Thyroid gland (tissue), 4 donors: ENCODE measurements around the gene DOCK2.

Source experiments
- POLR2A ChIP-seq, 2 donors: fragments of 450-650 bp; IDR thresholded peaks; one replicate each; pipeline ENCODE4 v1.6.1; 2017; ENCODE audit warnings: antibody characterized with exemption in 2 of 2, mild to moderate bottlenecking in 2 of 2, moderate library complexity in 1 of 2
- TF ChIP-seq, protein P1 (sequence below), 6 experiments: fragments of 200-600 bp in 3 of 6; fragments of 450-650 bp in 3 of 6; sonication (generic) in 3 of 6; IDR thresholded peaks; one replicate each; pipeline ENCODE4 v1.5.1; 2016 to 2019; ENCODE audit warnings: antibody characterized with exemption in 6 of 6, mild to moderate bottlenecking in 2 of 6, inconsistent platforms in 1 of 6, moderate library complexity in 1 of 6

DNA sequence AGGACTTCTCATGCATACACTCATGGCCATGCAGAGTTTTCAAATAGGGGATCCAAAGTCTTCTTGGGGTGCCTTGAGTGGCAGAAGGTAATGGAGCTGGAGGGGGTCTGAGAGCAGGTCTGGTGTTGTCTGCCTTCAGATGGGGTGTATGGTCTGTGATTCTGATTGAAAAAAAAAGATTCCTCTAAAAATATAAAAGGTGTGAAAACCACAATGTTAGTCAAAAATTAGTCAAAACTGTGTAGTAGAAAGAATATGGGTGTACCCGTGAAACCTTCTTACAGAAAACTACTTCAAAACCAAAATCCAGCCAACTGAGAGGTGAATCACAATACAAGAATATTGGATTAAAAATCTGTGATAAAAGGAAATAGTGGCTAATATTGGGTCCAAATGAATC is 20.1 kb downstream of the DOCK2 start:
- TF ChIP-seq, protein P1, sequence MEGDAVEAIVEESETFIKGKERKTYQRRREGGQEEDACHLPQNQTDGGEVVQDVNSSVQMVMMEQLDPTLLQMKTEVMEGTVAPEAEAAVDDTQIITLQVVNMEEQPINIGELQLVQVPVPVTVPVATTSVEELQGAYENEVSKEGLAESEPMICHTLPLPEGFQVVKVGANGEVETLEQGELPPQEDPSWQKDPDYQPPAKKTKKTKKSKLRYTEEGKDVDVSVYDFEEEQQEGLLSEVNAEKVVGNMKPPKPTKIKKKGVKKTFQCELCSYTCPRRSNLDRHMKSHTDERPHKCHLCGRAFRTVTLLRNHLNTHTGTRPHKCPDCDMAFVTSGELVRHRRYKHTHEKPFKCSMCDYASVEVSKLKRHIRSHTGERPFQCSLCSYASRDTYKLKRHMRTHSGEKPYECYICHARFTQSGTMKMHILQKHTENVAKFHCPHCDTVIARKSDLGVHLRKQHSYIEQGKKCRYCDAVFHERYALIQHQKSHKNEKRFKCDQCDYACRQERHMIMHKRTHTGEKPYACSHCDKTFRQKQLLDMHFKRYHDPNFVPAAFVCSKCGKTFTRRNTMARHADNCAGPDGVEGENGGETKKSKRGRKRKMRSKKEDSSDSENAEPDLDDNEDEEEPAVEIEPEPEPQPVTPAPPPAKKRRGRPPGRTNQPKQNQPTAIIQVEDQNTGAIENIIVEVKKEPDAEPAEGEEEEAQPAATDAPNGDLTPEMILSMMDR (IDR thresholded peaks at IDR 0.05): no peak
- TF ChIP-seq POLR2A (IDR thresholded peaks at IDR 0.05): no peak
